RPMI7951 (cell line): ENCODE measurements around the gene KRT24. TPM values are rescaled to one million over a fixed set of nuclear protein-coding genes. Genes with fewer than 3 reads are reported as not detected.

ENCODE experiments used
- DNase-seq: peaks from one replicate; pipeline ENCODE4 v3.0.0-alpha.2; 2012; ENCODE audit warnings: low read depth
- total RNA-seq: library from RNA; depleted of rRNA; stranded (reverse); fragments of >200 nt; shearing (Covaris generic); gene quantifications from 2 replicates; pipeline ENCODE4 v1.2.3, GENCODE V29; 2014; rRNA removed

KRT24 gene
- total RNA-seq, 1 experiment from 2014 or later: not detected

GRCh38 chr17:40694584-40694983 lies 9.0 kb downstream of the KRT24 start:
- no peak for DNase-seq

- no peak for DNase-seq
Observed at GRCh38 chr17:40687106-40687505, 16.4 kb downstream of the KRT24 start.

GRCh38 chr17:40686192-40686591 lies 17.4 kb downstream of the KRT24 start:
- no peak for DNase-seq

GRCh38 chr17:40680998-40681397 lies 22.6 kb downstream of the KRT24 start:
- no peak for DNase-seq

GRCh38 chr17:40679523-40679907 lies 24.0 kb downstream of the KRT24 start:
- no peak for DNase-seq

- no peak for DNase-seq
Observed at GRCh38 chr17:40678902-40679522, 24.5 kb downstream of the KRT24 start.

- no peak for DNase-seq
Observed at GRCh38 chr17:40675905-40676304, 27.6 kb downstream of the KRT24 start.

GRCh38 chr17:40672654-40673053 lies 30.9 kb downstream of the KRT24 start:
- no peak for DNase-seq

GRCh38 chr17:40671282-40671681 lies 32.3 kb downstream of the KRT24 start:
- DNase-seq: no peak

GRCh38 chr17:40666331-40666730 lies 37.2 kb downstream of the KRT24 start:
- no peak for DNase-seq

- DNase-seq: no peak
Observed at GRCh38 chr17:40664582-40665333, 38.8 kb downstream of the KRT24 start, which contains the start of gene KRT222. Gene KRT222, minus strand, starts transcription at chr17:40665177. Its CDS starts 78 bp downstream, at chr17:40665099.

GRCh38 chr17:40663252-40663651 lies 40.3 kb downstream of the KRT24 start:
- no peak for DNase-seq

- DNase-seq: no peak
Observed at GRCh38 chr17:40659911-40660310, 43.6 kb downstream of the KRT24 start.

- DNase-seq: no peak
Observed at GRCh38 chr17:40658396-40658795, 45.2 kb downstream of the KRT24 start.

GRCh38 chr17:40651939-40652338 lies 51.6 kb downstream of the KRT24 start:
- no peak for DNase-seq

- no peak for DNase-seq
Observed at GRCh38 chr17:40648384-40648968, 55.1 kb downstream of the KRT24 start.

Other genes with a start within 250 kb of the KRT24 start
- not detected in 2 replicates for gene TNS4, start 202.1 kb downstream of the KRT24 start, total RNA-seq
- gene CCR7, start 138.3 kb downstream of the KRT24 start, total RNA-seq: not detected in 2 replicates
- gene SMARCE1, start 55.9 kb downstream of the KRT24 start, total RNA-seq: 64.8 and 90.4 TPM in 2 replicates
- not detected in 2 replicates for gene KRT222, start 38.6 kb downstream of the KRT24 start, total RNA-seq
- not detected in 2 replicates for gene KRT25, start 51.6 kb upstream of the KRT24 start, total RNA-seq
- gene KRT26, start 68.4 kb upstream of the KRT24 start, total RNA-seq: not detected in 2 replicates
- gene KRT27, start 78.8 kb upstream of the KRT24 start, total RNA-seq: not detected in 2 replicates
- gene KRT28, start 96.2 kb upstream of the KRT24 start, total RNA-seq: not detected in 2 replicates
- 19.7 and 26.7 TPM in 2 replicates for gene KRT10, start 118.9 kb upstream of the KRT24 start, total RNA-seq
- not detected in 2 replicates for gene KRT12, start 163.5 kb upstream of the KRT24 start, total RNA-seq
- not detected in 2 replicates for gene KRT20, start 181.5 kb upstream of the KRT24 start, total RNA-seq
- gene KRT23, start 233.9 kb upstream of the KRT24 start, total RNA-seq: 0.20 TPM in 1 of 2 replicates, not detected in the other